HEK293 (cell line): ENCODE data around the gene ZNF438.

Experiments
- CTCF ChIA-PET: fragments of 350-600 bp; formaldehyde crosslinking; extraction: SDS; loops from one replicate; lab custom pipeline; 2021; ENCODE audit warnings: antibody characterized with exemption; lab: Yijun Ruan, JAX
- POLR2A ChIA-PET: fragments of 300-600 bp; formaldehyde crosslinking; extraction: SDS; loops from one replicate; lab custom pipeline; 2020; ENCODE audit warnings: antibody characterized with exemption, inconsistent platforms; lab: Yijun Ruan, JAX
- H3K27ac ChIP-seq: fragments of 200-500 bp; sonication (Bioruptor generic); 2 replicates; pipeline ENCODE4 v1.5.1; 2014; ENCODE audit warnings: low read depth, low read length, control low read depth, inconsistent platforms; ENCODE audit errors: extremely low read depth
- H3K36me3 ChIP-seq, 2 experiments: fragments of 200-500 bp in 1 of 2; sonication (Bioruptor generic) in 1 of 2; 1 replicate in 1 of 2; 2 replicates in 1 of 2; pipeline ENCODE4 v1.5.1; 2014 to 2017; ENCODE audit warnings: inconsistent platforms in 2 of 2, low read length in 2 of 2; ENCODE audit not compliant: control insufficient read depth in 2 of 2, insufficient read depth in 1 of 2
- H3K4me1 ChIP-seq: fragments of 200-500 bp; sonication (Bioruptor generic); 2 replicates; pipeline ENCODE4 v1.5.1; 2014; ENCODE audit warnings: mild to moderate bottlenecking, low read length, inconsistent platforms; ENCODE audit not compliant: control insufficient read depth, insufficient read depth
- H3K4me3 ChIP-seq: 2 replicates; pipeline ENCODE4 v1.5.1; 2011; ENCODE audit warnings: low read depth, mild to moderate bottlenecking, control low read depth, low read length, moderate library complexity
- H3K9me3 ChIP-seq: fragments of 200-500 bp; sonication (Bioruptor generic); 2 replicates; pipeline ENCODE4 v1.5.1; 2014; ENCODE audit warnings: low read depth, low read length, inconsistent platforms; ENCODE audit not compliant: control insufficient read depth, insufficient read depth
- AEBP2 ChIP-seq: fragments of 450-650 bp; formaldehyde crosslinking; IDR thresholded peaks from 2 replicates; pipeline ENCODE4 v1.5.1; 2016; ENCODE audit warnings: missing biosample characterization, missing genetic modification characterization, borderline replicate concordance
- BCL11A ChIP-seq: fragments of 450-650 bp; formaldehyde crosslinking; IDR thresholded peaks from 2 replicates; pipeline ENCODE4 v1.5.1; 2016; ENCODE audit warnings: low read depth, missing biosample characterization, missing genetic modification characterization
- INSM2 ChIP-seq: fragments of 450-650 bp; formaldehyde crosslinking; IDR thresholded peaks from 2 replicates; pipeline ENCODE4 v1.5.1; 2016; ENCODE audit warnings: missing biosample characterization, missing genetic modification characterization
- KLF9 ChIP-seq: fragments of 450-650 bp; formaldehyde crosslinking; IDR thresholded peaks from 2 replicates; pipeline ENCODE4 v1.5.1; 2016; ENCODE audit warnings: missing biosample characterization, missing genetic modification characterization, low read depth
- MYNN ChIP-seq: fragments of 450-650 bp; formaldehyde crosslinking; IDR thresholded peaks from 2 replicates; pipeline ENCODE4 v1.5.1; 2016; ENCODE audit warnings: missing biosample characterization, missing genetic modification characterization, borderline replicate concordance
- ZBTB11 ChIP-seq: fragments of 450-650 bp; formaldehyde crosslinking; conservative IDR thresholded peaks from 2 replicates; pipeline ENCODE4 v1.5.1; 2016; ENCODE audit warnings: low read depth, missing biosample characterization, missing genetic modification characterization
- ZBTB48 ChIP-seq: fragments of 450-650 bp; formaldehyde crosslinking; IDR thresholded peaks from 2 replicates; pipeline ENCODE4 v1.5.1; 2016; ENCODE audit warnings: missing biosample characterization, missing genetic modification characterization
- ZBTB8A ChIP-seq: fragments of 450-650 bp; formaldehyde crosslinking; IDR thresholded peaks from 2 replicates; pipeline ENCODE4 v1.5.1; 2016; ENCODE audit warnings: missing biosample characterization, missing genetic modification characterization
- ZNF114 ChIP-seq: fragments of 450-650 bp; formaldehyde crosslinking; IDR thresholded peaks from 2 replicates; pipeline ENCODE4 v1.5.0; 2017; ENCODE audit warnings: missing biosample characterization, missing genetic modification characterization
- ZNF211 ChIP-seq: fragments of 450-650 bp; formaldehyde crosslinking; IDR thresholded peaks from 2 replicates; pipeline ENCODE4 v1.5.1; 2016; ENCODE audit warnings: low read depth, missing biosample characterization, missing genetic modification characterization
- ZNF280C ChIP-seq: fragments of 450-650 bp; formaldehyde crosslinking; IDR thresholded peaks from 2 replicates; pipeline ENCODE4 v1.5.1; 2016; ENCODE audit warnings: missing biosample characterization, missing genetic modification characterization
- ZNF341 ChIP-seq: fragments of 450-650 bp; formaldehyde crosslinking; IDR thresholded peaks from 2 replicates; pipeline ENCODE4; 2016; ENCODE audit warnings: low read depth, missing biosample characterization, missing genetic modification characterization
- ZNF426 ChIP-seq: fragments of 450-650 bp; formaldehyde crosslinking; IDR thresholded peaks from 2 replicates; pipeline ENCODE4 v1.5.1; 2017; ENCODE audit warnings: missing biosample characterization, missing genetic modification characterization, mild to moderate bottlenecking, inconsistent platforms, moderate library complexity
- ZNF501 ChIP-seq: fragments of 450-650 bp; formaldehyde crosslinking; IDR thresholded peaks from 2 replicates; pipeline ENCODE4 v1.5.1; 2016; ENCODE audit warnings: missing biosample characterization, missing genetic modification characterization
- ZNF558 ChIP-seq: fragments of 450-650 bp; formaldehyde crosslinking; IDR thresholded peaks from 2 replicates; pipeline ENCODE4 v1.5.1; 2016; ENCODE audit warnings: missing biosample characterization, missing genetic modification characterization
- ZNF658 ChIP-seq: fragments of 450-650 bp; formaldehyde crosslinking; IDR thresholded peaks from 2 replicates; pipeline ENCODE4; 2016; ENCODE audit warnings: missing biosample characterization, missing genetic modification characterization
- ZNF664 ChIP-seq: fragments of 450-650 bp; formaldehyde crosslinking; IDR thresholded peaks from 2 replicates; pipeline ENCODE4 v1.5.1; 2016; ENCODE audit warnings: missing biosample characterization, missing genetic modification characterization
- ZNF677 ChIP-seq: fragments of 450-650 bp; IDR thresholded peaks from 2 replicates; pipeline ENCODE4 v1.5.0; 2018; ENCODE audit warnings: missing biosample characterization, mild to moderate bottlenecking, missing genetic modification characterization, moderate library complexity

Gene ZNF438

GRCh38 chr10:31055573-31056251 lies 24.0 kb upstream of the ZNF438 start:
- CTCF ChIA-PET: interaction anchor here (1.7 kb wide), 1 partner anchor 25 kb away, joined by 4 read pairs; no protein-coding TSS in a partner anchor
- H3K4me3 ChIP-seq: no peak overlapping the region
- no peaks in the 10 kb centered on the region for H3K36me3 ChIP-seq
- H3K4me1 ChIP-seq: no peaks in the 10 kb centered on the region
- no peak overlapping the region for H3K27ac ChIP-seq
- POLR2A ChIA-PET: no interaction called here
- H3K9me3 ChIP-seq: no peaks in the 10 kb centered on the region
- TF ChIP-seq KLF9 (tag by site-specific recombination) (no peak), ZNF341 (tag by site-specific recombination) (no peak), BCL11A (no peak), ZNF658 (tag by site-specific recombination) (no peak), ZNF677 (tag by site-specific recombination) (no peak), AEBP2 (no peak)

- CTCF ChIA-PET: interaction anchor here (0.8 kb wide), 1 partner anchor 21 kb away, joined by 3 read pairs; no protein-coding TSS in a partner anchor
- TF ChIP-seq ZNF664: no peak
- no peak for TF ChIP-seq ZNF501 (tag by site-specific recombination)
- TF ChIP-seq ZNF558 (tag by site-specific recombination): no peak
- no peak for TF ChIP-seq ZBTB8A (tag by site-specific recombination)
- TF ChIP-seq ZNF211 (tag by site-specific recombination): no peak
- TF ChIP-seq ZNF426: no peak
- no peak for TF ChIP-seq ZNF280C (tag by site-specific recombination)
- no peak for TF ChIP-seq INSM2
- TF ChIP-seq MYNN (tag by site-specific recombination): no peak
- TF ChIP-seq ZBTB48 (tag by site-specific recombination): no peak
- no peak for TF ChIP-seq ZBTB11 (tag by site-specific recombination)
- TF ChIP-seq ZNF114: no peak
Measured at GRCh38 chr10:31051703-31052102, 20.0 kb upstream of the ZNF438 start.

More at GRCh38 chr10:31051703-31052102, 20.0 kb upstream of the ZNF438 start:
- H3K4me3 ChIP-seq: no peak overlapping the region
- H3K9me3 ChIP-seq: no peaks in the 10 kb centered on the region
- no peaks in the 10 kb centered on the region for H3K36me3 ChIP-seq
- H3K4me1 ChIP-seq: no peaks in the 10 kb centered on the region
- H3K27ac ChIP-seq: no peak overlapping the region
- POLR2A ChIA-PET: no interaction called here
